ENCODE results near the gene C2orf49. TPM values are rescaled to one million over a fixed set of nuclear protein-coding genes. Genes with fewer than 3 reads are reported as not detected.

C2orf49 gene
- total and polyA plus RNA-seq, 2 of the 8 experiments (the other 6 are each of a cell fraction or from before 2014, with no cell fraction given): 5.6 to 19.9 TPM

DNA sequence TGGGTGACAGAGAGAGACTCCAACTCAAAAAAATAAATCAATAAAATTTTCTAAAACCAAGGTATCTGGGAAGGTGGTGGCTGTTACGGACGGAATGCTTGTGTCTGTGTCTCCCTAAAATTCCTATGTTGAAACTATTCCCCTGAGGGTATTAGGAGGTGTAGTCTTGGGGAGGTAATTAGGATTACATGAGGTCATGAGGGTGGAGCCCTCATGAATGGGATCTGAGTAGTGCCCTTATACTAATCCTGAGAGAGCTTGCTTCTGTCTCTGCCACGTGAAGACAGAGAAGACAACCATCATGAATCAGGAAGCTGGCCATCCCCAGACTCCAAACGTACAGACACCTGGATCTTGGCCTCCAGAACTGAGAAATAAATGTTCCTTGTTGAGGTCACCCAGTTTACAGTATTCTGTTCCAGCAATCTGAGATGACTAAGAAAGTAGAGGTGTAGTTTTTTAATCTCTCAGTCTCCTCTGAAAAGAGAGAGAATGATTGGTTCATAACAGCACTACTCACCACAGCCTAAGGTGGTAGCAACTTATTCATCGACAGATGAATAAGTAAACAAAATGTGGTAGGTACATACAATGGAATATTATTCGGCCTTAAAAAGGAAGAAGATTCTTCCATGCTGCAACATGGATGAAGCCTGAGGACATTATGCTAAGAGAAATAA lies 46.2 kb upstream of the C2orf49 start:
- no peaks in the 10 kb centered on the region for H3K79me1 ChIP-seq (ENCODE audit: low read depth, low read length)
- no peak overlapping the region for H2AK5ac ChIP-seq (ENCODE audit: low read depth, low read length)
- H3K79me2 ChIP-seq (ENCODE audit: control insufficient read depth in 1 of 2, insufficient read depth in 2 of 2, low read length in 2 of 2): no peaks in the 10 kb centered on the region
- no peak overlapping the region for H2BK15ac ChIP-seq (ENCODE audit: low read length)
- CTCF ChIA-PET (ENCODE audit: partially characterized antibody): interaction anchor here (0.6 kb wide), 1 partner anchor 42 kb away, joined by 4 read pairs; no protein-coding TSS in a partner anchor
- H3K4me1 ChIP-seq (replicated peaks in 1 of 4; ENCODE audit: control insufficient read depth in 3 of 4, insufficient read depth in 4 of 4, low read length in 3 of 4): no peaks in the 10 kb centered on the region
- no peak overlapping the region for H4K5ac ChIP-seq (ENCODE audit: insufficient read length, low read depth, low read length)
- H3K18ac ChIP-seq (ENCODE audit: extremely low read depth, low read length): no peak overlapping the region
- H3K9me3 ChIP-seq (ENCODE audit: insufficient read depth in 2 of 2, low read depth in 1 of 2, low read length in 1 of 2): no peaks in the 10 kb centered on the region
- 88% methylated on average over 6 of the region's 6 CpGs; no CpG with 5 or more reads in 1 of the 2 experiments for WGBS, 2 experiments (ENCODE audit: extremely low coverage in 1 of 2, insufficient coverage in 1 of 2, insufficient read length in 1 of 2, insufficient replicate concordance in 2 of 2, low coverage in 1 of 2, low lambda C conversion rate in 2 of 2, missing lambda C conversion rate in 1 of 2)
- no peak overlapping the region for H3K56ac ChIP-seq (replicated peaks; ENCODE audit: insufficient read length, low read depth, low read length)
- no peaks in the 10 kb centered on the region for H3K27me3 ChIP-seq (replicated peaks in 1 of 4; ENCODE audit: control insufficient read depth in 3 of 4, extremely low read depth in 1 of 4, insufficient read depth in 3 of 4, low read length in 3 of 4)
- POLR2A ChIA-PET (ENCODE audit: partially characterized antibody): interaction anchor here (0.7 kb wide), 1 partner anchor 546 kb away, joined by 3 read pairs; no protein-coding TSS in a partner anchor
- no peak overlapping the region for H3K9ac ChIP-seq (replicated peaks in 1 of 4; ENCODE audit: extremely low read depth in 1 of 4, low read depth in 3 of 4, low read length in 3 of 4)
- no peak overlapping the region for H3K4ac ChIP-seq (replicated peaks; ENCODE audit: insufficient read length, low read depth, low read length)
- peaks cover 0 to 2% of the 10 kb centered on the region in 2 experiments for H4K20me1 ChIP-seq (replicated peaks in 1 of 2; ENCODE audit: control insufficient read depth in 1 of 2, insufficient read depth in 2 of 2, low read length in 2 of 2)
- H4K8ac ChIP-seq (ENCODE audit: extremely low read depth, insufficient read depth, low read length): no peak overlapping the region
- no peaks in the 10 kb centered on the region; the same call in 1 of the 2 replicates for H3K23me2 ChIP-seq (ENCODE audit: low read depth, low read length)
- no peak overlapping the region for H2BK120ac ChIP-seq (replicated peaks; ENCODE audit: low read depth, low read length)
- peaks cover 0 to 8% (median 3%) of the 10 kb centered on the region in 4 experiments; a peak in 4 of 8 replicates for H3K36me3 ChIP-seq (ENCODE audit: control insufficient read depth in 2 of 4, insufficient read depth in 4 of 4, low read length in 3 of 4)
- no peak overlapping the region for H2BK5ac ChIP-seq (ENCODE audit: low read depth, low read length)
- no peak overlapping the region for H2BK12ac ChIP-seq (ENCODE audit: low read depth, low read length)
- H3K14ac ChIP-seq (ENCODE audit: insufficient read length): no peak overlapping the region
- H3K27ac ChIP-seq (ENCODE audit: low read depth, low read length): no peak overlapping the region
- FAIRE-seq (no peak), DNase-seq (ENCODE audit: low read depth in 1 of 2, low spot score in 2 of 2) (no peak)
- H2BK20ac ChIP-seq (ENCODE audit: low read length): no peak overlapping the region
- H3K4me2 ChIP-seq (ENCODE audit: insufficient read depth in 1 of 2, low read depth in 2 of 2, low read length in 2 of 2): no peak overlapping the region
- no peak overlapping the region for H3K4me3 ChIP-seq (ENCODE audit: extremely low read depth in 1 of 4, insufficient read depth in 2 of 4, low read depth in 3 of 4, low read length in 4 of 4)
- H3K23ac ChIP-seq (ENCODE audit: insufficient read length): no peak overlapping the region
- H2AFZ ChIP-seq (ENCODE audit: low read length): no peak overlapping the region
- TF ChIP-seq EZH2 (IDR thresholded peaks at IDR 0.05; ENCODE audit: low read depth, low read length, severe bottlenecking) (no peak), TAF1 (IDR thresholded peaks at IDR 0.05; ENCODE audit: low read depth, low read length) (no peak), RNF2 (IDR thresholded peaks at IDR 0.05; ENCODE audit: borderline replicate concordance, low read depth, low read length, missing control alignments, poor library complexity, severe bottlenecking) (no peak), BCL11A (IDR thresholded peaks at IDR 0.05; ENCODE audit: low read depth in 2 of 2, low read length in 2 of 2) (no peak), HDAC6 (IDR thresholded peaks at IDR 0.05; ENCODE audit: low read depth, low read length) (no peak), MAFK (IDR thresholded peaks at IDR 0.05; ENCODE audit: low read depth, low read length) (no peak), ZNF274 (IDR thresholded peaks at IDR 0.05; ENCODE audit: borderline replicate concordance, extremely low read depth, low read length) (no peak), SIX5 (IDR thresholded peaks at IDR 0.05; ENCODE audit: low read depth, low read length) (no peak), KDM4A (IDR thresholded peaks at IDR 0.05; ENCODE audit: low read depth, low read length, severe bottlenecking) (no peak), CHD2 (IDR thresholded peaks at IDR 0.05; ENCODE audit: low read length) (no peak), JUN (IDR thresholded peaks at IDR 0.05; ENCODE audit: low read depth, low read length) (no peak), POLR2AphosphoS5 (IDR thresholded peaks at IDR 0.05; ENCODE audit: low read depth, low read length) (no peak)
- H4K91ac ChIP-seq (replicated peaks; ENCODE audit: insufficient read length, low read length): no peak overlapping the region

Data from H1 (cell line).